ENCODE results near the gene PHOSPHO2.

DNA sequence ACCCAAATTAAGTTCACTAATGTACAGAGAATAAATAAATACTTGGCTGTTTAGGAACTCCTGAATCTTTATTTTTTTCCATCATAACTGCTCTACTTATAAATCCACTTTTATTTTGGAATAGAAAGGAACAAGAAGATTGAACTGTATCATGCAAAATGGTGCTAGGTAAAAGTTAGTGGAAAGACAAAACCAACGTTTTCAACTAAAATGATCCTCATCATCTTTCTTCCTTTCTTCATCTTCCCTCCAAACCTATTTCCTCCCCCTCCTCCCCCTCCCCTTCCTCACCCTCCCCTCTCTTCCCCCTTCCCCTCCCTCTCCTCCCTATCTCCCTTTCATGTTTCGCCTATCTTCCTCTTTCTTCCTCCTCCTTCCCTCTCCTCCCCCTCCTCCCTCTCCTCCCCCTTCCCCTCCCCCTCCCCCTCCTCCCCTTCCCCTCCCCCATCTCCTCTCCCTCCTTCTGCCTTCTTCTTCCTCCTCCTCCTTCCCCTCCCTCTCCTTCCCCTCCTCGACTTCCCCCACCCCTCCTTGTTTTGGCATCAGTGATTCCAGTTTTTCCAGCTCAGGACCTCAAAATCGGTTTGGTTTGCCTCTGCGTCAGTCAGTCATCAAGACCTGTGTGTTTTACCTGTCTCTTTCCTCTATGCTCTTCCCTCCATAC is 44.4 kb downstream of the PHOSPHO2 start:
- TF ChIP-seq CTCF (optimal IDR thresholded peaks at IDR 0.05 in 1 of 3, IDR thresholded peaks at IDR 0.05 in 1 of 3, conservative IDR thresholded peaks at IDR 0.05 in 1 of 3; ENCODE audit: extremely low read depth in 1 of 3, insufficient read depth in 2 of 3, low read length in 3 of 3) (no peak), EZH2 (IDR thresholded peaks at IDR 0.05; ENCODE audit: low read length) (no peak)
